Stimulated activated CD4-positive, alpha-beta T cell treated with anti-CD3 and anti-CD28 coated beads, Interleukin-2, amount 100 ng/mL, for 48 hours (primary cell): ENCODE measurements around the gene BCAS4.
A peak's percentile ranks its signal among the peaks of the same experiment; 100 is the strongest.
"Not testable (repeated sequence)": the region's sequence is repeated elsewhere in the genome, so short reads cannot be mapped to it uniquely, and the experiment has no call there.

ENCODE experiments used
- DNase-seq, 2 donors: peaks; one replicate each; pipeline ENCODE4 v3.0.0-alpha.2; 2020

Gene BCAS4, protein sequence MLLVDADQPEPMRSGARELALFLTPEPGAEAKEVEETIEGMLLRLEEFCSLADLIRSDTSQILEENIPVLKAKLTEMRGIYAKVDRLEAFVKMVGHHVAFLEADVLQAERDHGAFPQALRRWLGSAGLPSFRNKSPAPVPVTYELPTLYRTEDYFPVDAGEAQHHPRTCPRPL

GRCh38 chr20:50794846-50795634 lies at the start of gene BCAS4:
Gene BCAS4, plus strand, starts transcription at chr20:50795061. Its CDS starts 23 bp downstream, at chr20:50795084.
- peak; percentile 79 to 90 for DNase-seq

DNA sequence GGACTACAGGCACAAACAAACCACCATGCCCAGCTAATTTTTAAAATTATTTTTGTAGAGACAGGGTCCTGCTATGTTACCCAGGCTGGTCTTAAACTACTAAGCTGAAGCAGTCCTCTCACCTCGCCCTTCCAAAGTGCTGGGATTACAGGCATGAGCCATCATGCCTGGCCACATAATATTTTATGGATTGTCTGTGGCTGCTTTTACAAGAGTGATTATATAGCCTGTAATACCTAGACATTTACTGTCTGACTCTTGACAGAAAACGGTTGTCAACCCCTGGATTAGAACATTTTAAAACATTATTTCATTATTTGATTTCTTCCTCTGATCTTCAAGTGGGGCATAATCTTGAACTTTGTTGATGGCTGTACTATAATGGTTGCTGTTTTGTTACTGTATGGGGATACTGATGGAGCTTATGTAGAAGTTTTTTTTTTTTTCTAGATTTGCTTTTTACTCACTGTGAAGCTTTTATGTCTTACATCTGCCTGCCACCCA lies 49.2 kb upstream of the BCAS4 start:
- DNase-seq: no peak

DNA sequence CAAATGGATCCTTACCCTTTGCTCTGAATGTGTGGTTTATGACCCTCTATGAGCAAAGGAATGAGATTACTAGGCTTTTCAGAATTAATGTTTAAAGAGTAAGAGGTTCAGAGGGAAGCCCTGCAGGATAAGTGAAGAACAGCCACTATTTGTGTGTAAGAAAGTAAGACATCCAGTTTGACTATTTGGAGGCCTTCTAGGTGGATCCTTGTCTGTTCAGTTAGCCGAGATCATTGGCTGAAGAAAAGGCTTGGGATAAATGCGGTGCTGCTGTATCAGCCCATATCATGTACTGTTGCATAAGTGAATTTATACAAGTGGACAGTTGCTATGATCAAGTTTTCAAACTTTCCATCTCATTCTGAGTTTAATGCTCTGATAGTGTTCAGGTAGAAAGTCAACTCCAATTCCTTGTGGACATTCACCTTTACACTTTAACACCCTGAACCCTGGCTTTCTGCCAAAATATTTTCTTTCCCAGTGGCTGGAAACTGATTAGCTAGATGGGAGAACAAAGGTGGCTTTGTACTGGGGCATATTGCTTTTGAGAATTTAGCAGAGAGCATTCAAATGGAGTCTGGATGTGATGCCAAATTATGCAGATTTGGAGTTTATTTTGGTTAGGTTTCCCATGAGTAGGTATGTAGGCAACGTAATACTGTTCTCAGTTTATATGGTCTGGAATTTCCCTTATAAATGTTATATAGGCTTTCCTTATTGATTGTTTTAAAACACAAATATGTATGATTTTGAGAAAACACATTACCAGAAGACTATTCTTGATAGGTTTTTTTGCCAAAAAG lies 48.5 kb upstream of the BCAS4 start:
- DNase-seq: no peak

- no peak for DNase-seq
These were observed 47.6 kb upstream of the BCAS4 start for GRCh38 chr20:50747275-50747674.

GRCh38 chr20:50750145-50750671 lies 44.7 kb upstream of the BCAS4 start:
- no peak for DNase-seq

- no peak for DNase-seq
These were observed 41.7 kb upstream of the BCAS4 start for GRCh38 chr20:50753152-50753551.

- DNase-seq: no peak
These were observed 40.4 kb upstream of the BCAS4 start for GRCh38 chr20:50754420-50754819.

GRCh38 chr20:50756447-50756846 lies 38.4 kb upstream of the BCAS4 start:
- DNase-seq: no peak

GRCh38 chr20:50758469-50758868 lies 36.4 kb upstream of the BCAS4 start:
- DNase-seq: no peak

GRCh38 chr20:50758992-50759391 lies 35.9 kb upstream of the BCAS4 start:
- no peak for DNase-seq

- no peak for DNase-seq
These were observed 35.2 kb upstream of the BCAS4 start for GRCh38 chr20:50759678-50760077.

GRCh38 chr20:50762045-50762422 lies 32.8 kb upstream of the BCAS4 start:
- no peak for DNase-seq

DNA sequence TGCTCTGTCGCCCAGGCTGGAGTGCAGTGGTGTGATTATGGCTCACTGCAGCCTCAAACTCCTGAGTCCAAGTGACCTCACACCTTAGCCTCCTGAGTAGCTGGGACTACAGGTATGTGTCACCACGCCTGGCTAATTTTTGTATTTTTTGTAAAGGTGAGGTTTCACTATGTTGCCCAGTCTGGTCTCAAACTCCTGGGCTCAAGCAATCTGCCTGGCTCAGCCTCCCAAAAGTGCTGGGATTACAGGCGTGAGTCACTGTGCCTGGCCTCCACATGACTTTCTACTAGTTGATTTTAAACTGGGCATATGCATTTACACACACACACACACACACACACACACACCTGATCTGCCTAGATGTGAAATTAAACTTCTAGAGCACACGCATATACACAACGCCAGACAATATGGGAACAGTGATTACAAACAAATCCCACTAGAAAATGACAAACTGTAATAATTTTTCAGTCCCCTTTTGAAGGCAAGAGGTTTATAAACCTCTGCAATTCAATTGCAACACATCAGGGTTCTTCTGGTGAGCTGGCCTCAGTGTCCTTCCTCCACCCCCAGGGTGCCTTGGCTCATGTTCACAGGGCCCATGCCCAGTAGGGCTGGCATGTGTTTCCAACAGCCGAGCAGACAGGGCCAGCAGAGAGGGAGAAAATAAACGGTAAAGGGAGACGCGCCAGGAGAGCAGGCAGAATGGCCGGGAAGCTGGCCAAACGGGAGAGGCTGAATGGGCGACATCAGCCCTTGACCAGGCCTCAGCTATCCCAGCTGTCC lies 32.2 kb upstream of the BCAS4 start:
- no peak for DNase-seq

DNA sequence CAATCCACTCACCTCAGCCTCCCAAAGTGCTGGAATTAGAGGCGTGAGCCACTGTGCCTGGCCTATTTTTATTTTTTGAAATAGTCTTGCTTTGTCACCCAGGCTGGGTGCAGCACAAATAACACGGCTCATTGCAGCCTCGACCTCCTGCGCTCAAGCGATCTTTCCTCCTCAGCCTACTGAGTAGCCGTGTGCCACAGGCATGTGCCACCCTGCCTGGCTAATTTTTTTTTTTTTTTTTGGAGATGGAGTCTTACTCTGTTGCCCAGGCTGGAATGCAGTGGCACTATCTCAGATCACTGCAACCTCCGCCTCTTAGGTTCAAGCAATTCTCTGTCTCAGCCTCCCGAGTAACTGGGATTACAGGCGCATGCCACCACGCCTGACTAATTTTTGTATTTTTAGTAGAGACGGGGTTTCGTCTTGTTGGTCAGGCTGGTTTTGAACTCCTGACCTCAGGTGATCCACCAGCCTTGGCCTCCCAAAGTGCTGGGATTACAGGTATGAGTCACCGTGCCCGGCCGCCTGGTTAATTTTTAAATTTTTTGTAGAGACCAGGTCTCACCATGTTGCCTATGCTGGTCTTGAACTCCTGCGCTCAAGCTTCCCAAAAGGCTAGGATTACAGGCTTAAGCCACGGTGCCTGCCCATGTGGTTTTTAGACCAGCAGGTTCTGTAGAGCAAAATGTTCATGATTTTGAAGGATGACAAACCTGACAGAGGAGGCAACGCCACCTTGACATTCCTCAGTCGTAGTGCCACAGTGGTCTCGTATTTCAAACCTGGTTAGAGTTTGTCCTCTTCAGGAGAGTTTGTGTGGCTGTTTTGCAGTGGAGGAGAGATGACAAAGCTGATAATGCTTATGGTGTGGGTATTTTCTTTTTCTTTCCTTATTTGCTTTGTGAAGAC lies 31.1 kb upstream of the BCAS4 start:
- not testable (repeated sequence) for DNase-seq

DNA sequence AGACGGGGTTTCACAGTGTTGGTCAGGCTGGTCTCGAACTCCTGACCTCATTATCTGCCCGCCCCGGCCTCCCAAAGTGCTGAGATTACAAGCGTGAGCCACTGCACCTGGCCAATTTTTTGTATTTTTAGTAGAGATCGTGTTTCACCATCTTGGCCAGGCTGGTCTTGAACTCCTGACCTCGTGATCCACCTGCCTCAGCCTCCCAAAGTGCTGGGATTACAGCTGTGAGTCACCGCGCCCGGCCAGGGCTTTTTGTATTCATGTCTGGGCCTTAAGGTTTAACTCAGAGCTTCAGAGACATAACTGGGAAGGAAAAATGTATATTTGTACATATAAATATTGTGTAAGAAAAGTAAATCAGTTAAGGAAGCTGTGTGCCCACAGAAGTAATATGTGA lies 29.6 kb upstream of the BCAS4 start:
- not testable (repeated sequence) for DNase-seq

GRCh38 chr20:50765674-50766073 lies 29.2 kb upstream of the BCAS4 start:
- DNase-seq: no peak

GRCh38 chr20:50766955-50767809 lies 27.7 kb upstream of the BCAS4 start:
- not testable (repeated sequence) for DNase-seq

GRCh38 chr20:50768991-50769390 lies 25.9 kb upstream of the BCAS4 start:
- DNase-seq: not testable (repeated sequence)

DNA sequence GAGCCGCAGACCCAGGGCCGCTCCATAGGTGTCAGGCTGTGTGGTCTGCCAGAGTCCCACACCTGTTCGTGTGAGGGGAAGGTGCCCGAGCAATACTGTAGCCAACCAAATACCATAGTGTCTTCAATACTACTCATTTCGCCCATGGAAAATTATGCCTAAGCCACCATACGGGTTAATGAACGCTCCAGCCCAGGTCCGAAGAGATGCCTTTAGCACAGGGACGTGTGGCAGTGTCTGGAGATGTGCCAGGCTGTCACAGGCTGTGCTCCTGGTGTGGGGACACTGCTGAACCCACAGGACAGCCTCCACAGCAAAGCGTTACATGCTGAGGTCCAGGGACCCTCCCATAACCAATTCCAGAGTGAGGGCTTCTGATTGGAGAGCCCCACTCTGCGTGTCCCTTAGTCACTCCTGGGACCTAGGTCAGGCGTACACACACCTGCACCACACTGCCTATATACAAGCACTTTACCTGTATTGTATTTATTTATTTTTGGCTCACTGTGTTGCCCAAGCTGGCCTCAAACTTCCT lies 25.2 kb upstream of the BCAS4 start:
- not testable (repeated sequence) for DNase-seq
